Activated B cell treated with CpG ODN at 0.5 μM for 24 hours (primary cell): ENCODE results near the gene CRX. TPM values are rescaled to one million over a fixed set of nuclear protein-coding genes. Genes with fewer than 3 reads are reported as not detected.

ENCODE experiments used
- ATAC-seq: fragments of 200-7000 bp; cut with Tn5 transposase; one replicate; pipeline ENCODE4 v1.10.0; 2021; ENCODE audit warnings: low read depth, mild to moderate bottlenecking, moderate library complexity
- CTCF ChIA-PET: fragments of 350-600 bp; sonication (Branson Sonifier 250); formaldehyde crosslinking; loops from one replicate; lab custom pipeline; 2021; ENCODE audit warnings: antibody characterized with exemption; lab: Charles Lee
- POLR2A ChIA-PET: fragments of 350-600 bp; sonication (Branson Sonifier 250); formaldehyde crosslinking; loops from one replicate; lab custom pipeline; 2021; ENCODE audit warnings: antibody characterized with exemption; lab: Charles Lee
- DNase-seq: peaks from one replicate; pipeline ENCODE4 v3.0.0; 2022
- H3K27ac Mint-ChIP-seq: one replicate; pipeline ENCODE4 v1.8.0; 2020; ENCODE audit warnings: mixed read lengths
- H3K27me3 Mint-ChIP-seq: one replicate; pipeline ENCODE4 v1.8.0; 2021; ENCODE audit warnings: mixed read lengths
- H3K36me3 Mint-ChIP-seq: one replicate; pipeline ENCODE4 v1.8.0; 2021; ENCODE audit warnings: low read depth, mixed read lengths
- H3K4me1 Mint-ChIP-seq: one replicate; pipeline ENCODE4 v1.8.0; 2021; ENCODE audit warnings: mixed read lengths
- H3K4me3 Mint-ChIP-seq: one replicate; pipeline ENCODE4 v1.8.0; 2020; ENCODE audit warnings: mild to moderate bottlenecking, mixed read lengths
- H3K9me3 Mint-ChIP-seq: one replicate; pipeline ENCODE4 v1.8.0; 2020; ENCODE audit warnings: mixed read lengths
- CTCF ChIP-seq: fragments of 200-600 bp; IDR thresholded peaks from one replicate; pipeline ENCODE4 v1.8.0; 2022; ENCODE audit warnings: antibody characterized with exemption, mild to moderate bottlenecking
- intact Hi-C: fragments of 100-400 bp; cut with micrococcal nuclease; formaldehyde crosslinking; loops from one replicate; pipeline ENCODE4 v1.15.1; 2024
- total RNA-seq: library from RNA; stranded (reverse); gene quantifications from 2 replicates; pipeline ENCODE4 v1.2.3, GENCODE V29; 2022

The CRX gene
- total RNA-seq, 1 donor from 2014 or later = not detected

- Mint-ChIP-seq H3K36me3 (peaks cover 2% of the 10 kb centered on the region), H3K4me1 (no peaks in the 10 kb centered on the region), H3K27ac (no peak overlapping the region), H3K9me3 (no peaks in the 10 kb centered on the region), H3K27me3 (peaks cover 2% of the 10 kb centered on the region), H3K4me3 (no peak overlapping the region)
- DNase-seq (peak; percentile 74), ATAC-seq (peak; percentile 58)
- intact Hi-C loops = no loop called here
- POLR2A ChIA-PET = no interaction called here
- CTCF ChIA-PET = interaction anchor here (0.6 to 1.3 kb wide), 4 partner anchors 12 to 354 kb away, joined by 3 to 9 read pairs (median 4); partner anchors contain the start of gene SELENOW
- TF ChIP-seq CTCF = peak; percentile 17
Observed at GRCh38 chr19:47790398-47790814, 31.3 kb upstream of the CRX start.

GRCh38 chr19:47792616-47793015 is 29.1 kb upstream of the CRX start:
- H3K27me3 Mint-ChIP-seq = peaks cover 5% of the 10 kb centered on the region
- H3K4me3 Mint-ChIP-seq = no peak overlapping the region
- POLR2A ChIA-PET = no interaction called here
- no peak overlapping the region for H3K27ac Mint-ChIP-seq
- no peak for TF ChIP-seq CTCF
- CTCF ChIA-PET = interaction anchor here (0.6 kb wide), 1 partner anchor 32 kb away, joined by 5 read pairs; no protein-coding TSS in a partner anchor
- H3K4me1 Mint-ChIP-seq = no peaks in the 10 kb centered on the region
- no peak for ATAC-seq
- no peaks in the 10 kb centered on the region for H3K9me3 Mint-ChIP-seq
- intact Hi-C loops = no loop called here
- DNase-seq = no peak
- H3K36me3 Mint-ChIP-seq = no peaks in the 10 kb centered on the region

GRCh38 chr19:47794526-47794925 is 27.2 kb upstream of the CRX start:
- intact Hi-C loops = no loop called here
- ChIA-PET CTCF (no interaction called here), POLR2A (no interaction called here)
- ATAC-seq = no peak
- Mint-ChIP-seq H3K4me1 (no peaks in the 10 kb centered on the region), H3K4me3 (no peak overlapping the region), H3K36me3 (no peaks in the 10 kb centered on the region), H3K9me3 (no peaks in the 10 kb centered on the region), H3K27me3 (peaks cover 14% of the 10 kb centered on the region), H3K27ac (no peak overlapping the region)
- TF ChIP-seq CTCF = no peak
- no peak for DNase-seq

- peaks cover 2% of the 10 kb centered on the region for H3K36me3 Mint-ChIP-seq
- no peak for TF ChIP-seq CTCF
Observed at GRCh38 chr19:47796785-47797184, 25.0 kb upstream of the CRX start.

GRCh38 chr19:47797996-47798903 is 23.5 kb upstream of the CRX start:
- ATAC-seq (no peak), DNase-seq (no peak)
- peaks cover 13% of the 10 kb centered on the region for H3K27me3 Mint-ChIP-seq
- TF ChIP-seq CTCF = no peak
- H3K27ac Mint-ChIP-seq = no peak overlapping the region
- ChIA-PET POLR2A (no interaction called here), CTCF (no interaction called here)
- peaks cover 5% of the 10 kb centered on the region for H3K9me3 Mint-ChIP-seq
- H3K36me3 Mint-ChIP-seq = peaks cover 2% of the 10 kb centered on the region
- H3K4me1 Mint-ChIP-seq = no peaks in the 10 kb centered on the region
- intact Hi-C loops = no loop called here
- no peak overlapping the region for H3K4me3 Mint-ChIP-seq

More at GRCh38 chr19:47796785-47797184, 25.0 kb upstream of the CRX start:
- POLR2A ChIA-PET = no interaction called here
- no peak for ATAC-seq
- peaks cover 13% of the 10 kb centered on the region for H3K27me3 Mint-ChIP-seq
- intact Hi-C loops = no loop called here
- H3K4me1 Mint-ChIP-seq = no peaks in the 10 kb centered on the region
- CTCF ChIA-PET = no interaction called here
- peaks cover 5% of the 10 kb centered on the region for H3K9me3 Mint-ChIP-seq
- DNase-seq = no peak
- H3K4me3 Mint-ChIP-seq = no peak overlapping the region
- H3K27ac Mint-ChIP-seq = no peak overlapping the region
